Measurements from ENCODE around the gene ALDOB. TPM values are rescaled to one million over a fixed set of nuclear protein-coding genes. Genes with fewer than 3 reads are reported as not detected.

ALDOB gene
- total RNA-seq, 2 donors from 2014 or later: 23.4 to 86.6 TPM

GRCh38 chr9:101462558-101462957, 27.0 kb upstream of the ALDOB start:
- Histone ChIP-seq H3K27me3 (no peaks in the 10 kb centered on the region), H3K4me3 (no peak overlapping the region), H3K9me3 (no peaks in the 10 kb centered on the region), H3K4me1 (peaks cover 6% of the 10 kb centered on the region), H3K36me3 (replicated peaks in 1 of 2; ENCODE audit: insufficient read depth in 1 of 2, low read depth in 2 of 2) (no peaks in the 10 kb centered on the region), H3K27ac (no peak overlapping the region)
- intact Hi-C loops (cut with DNase I): no loop called here
- ATAC-seq (no peak), DNase-seq (no peak)
- WGBS, 2 donors: 58 to 65% methylated on average over 5 of the region's 5 CpGs
- TF ChIP-seq POLR2A (IDR thresholded peaks at IDR 0.05): no peak
- TF ChIP-seq, protein P1, sequence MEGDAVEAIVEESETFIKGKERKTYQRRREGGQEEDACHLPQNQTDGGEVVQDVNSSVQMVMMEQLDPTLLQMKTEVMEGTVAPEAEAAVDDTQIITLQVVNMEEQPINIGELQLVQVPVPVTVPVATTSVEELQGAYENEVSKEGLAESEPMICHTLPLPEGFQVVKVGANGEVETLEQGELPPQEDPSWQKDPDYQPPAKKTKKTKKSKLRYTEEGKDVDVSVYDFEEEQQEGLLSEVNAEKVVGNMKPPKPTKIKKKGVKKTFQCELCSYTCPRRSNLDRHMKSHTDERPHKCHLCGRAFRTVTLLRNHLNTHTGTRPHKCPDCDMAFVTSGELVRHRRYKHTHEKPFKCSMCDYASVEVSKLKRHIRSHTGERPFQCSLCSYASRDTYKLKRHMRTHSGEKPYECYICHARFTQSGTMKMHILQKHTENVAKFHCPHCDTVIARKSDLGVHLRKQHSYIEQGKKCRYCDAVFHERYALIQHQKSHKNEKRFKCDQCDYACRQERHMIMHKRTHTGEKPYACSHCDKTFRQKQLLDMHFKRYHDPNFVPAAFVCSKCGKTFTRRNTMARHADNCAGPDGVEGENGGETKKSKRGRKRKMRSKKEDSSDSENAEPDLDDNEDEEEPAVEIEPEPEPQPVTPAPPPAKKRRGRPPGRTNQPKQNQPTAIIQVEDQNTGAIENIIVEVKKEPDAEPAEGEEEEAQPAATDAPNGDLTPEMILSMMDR (IDR thresholded peaks at IDR 0.05): no peak

- H3K27me3 ChIP-seq: no peaks in the 10 kb centered on the region
- TF ChIP-seq POLR2A (IDR thresholded peaks at IDR 0.05): no peak
- TF ChIP-seq, protein P1 (IDR thresholded peaks at IDR 0.05): no peak
- intact Hi-C loops (cut with DNase I): no loop called here
- H3K27ac ChIP-seq: no peak overlapping the region
- no peaks in the 10 kb centered on the region for H3K9me3 ChIP-seq
- H3K4me3 ChIP-seq: no peak overlapping the region
- no peak for ATAC-seq
- H3K4me1 ChIP-seq: peaks cover 6% of the 10 kb centered on the region
- DNase-seq: no peak
- H3K36me3 ChIP-seq (replicated peaks in 1 of 2; ENCODE audit: insufficient read depth in 1 of 2, low read depth in 2 of 2): no peaks in the 10 kb centered on the region
- 9 to 21% methylated on average over 4 of the region's 4 CpGs for WGBS, 2 donors
Measured at GRCh38 chr9:101460965-101461364, 25.4 kb upstream of the ALDOB start.

DNA sequence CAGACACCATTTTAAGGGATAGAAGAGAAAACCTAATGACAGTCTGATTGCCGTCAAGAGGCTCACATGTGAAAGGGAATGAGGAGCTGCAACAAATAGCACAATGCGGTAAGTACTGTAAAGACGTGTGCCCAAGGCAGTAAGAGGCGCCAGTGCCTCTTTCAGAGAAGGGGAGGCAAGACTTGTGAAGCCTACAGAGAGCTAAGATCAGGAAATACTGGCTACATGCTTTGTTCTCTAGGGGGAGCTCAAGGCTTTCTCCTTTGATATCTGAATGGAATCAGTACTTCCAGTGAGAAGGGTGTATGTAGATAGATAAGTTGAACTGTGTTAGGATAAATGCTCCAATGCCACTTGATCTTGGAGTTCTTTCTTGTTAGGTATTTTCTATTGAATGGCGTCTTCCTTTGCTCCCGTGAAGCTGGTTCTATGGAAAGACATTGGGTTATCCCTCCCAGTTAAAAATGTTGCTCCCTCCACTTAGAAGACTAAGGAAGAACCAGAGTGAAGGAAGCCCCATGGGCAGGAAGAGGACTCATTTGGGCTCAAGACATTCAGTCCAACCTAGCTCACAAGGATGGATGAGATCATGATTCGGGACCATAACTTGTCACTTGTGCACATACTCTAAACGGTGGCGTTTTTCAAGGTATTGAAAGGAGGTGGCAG, 23.5 kb upstream of the ALDOB start:
- no peaks in the 10 kb centered on the region for H3K4me1 ChIP-seq
- no peaks in the 10 kb centered on the region for H3K27me3 ChIP-seq
- intact Hi-C loops (cut with DNase I): loop anchor here (5.0 kb wide), 1 partner anchor 68 kb away; no protein-coding TSS in a partner anchor
- H3K9me3 ChIP-seq: no peaks in the 10 kb centered on the region
- no peak overlapping the region for H3K27ac ChIP-seq
- DNase-seq (peak in 3 of 4 donors; percentile 26 to 69 (median 34)), ATAC-seq (peak; percentile 97)
- no peak overlapping the region for H3K4me3 ChIP-seq
- TF ChIP-seq POLR2A (IDR thresholded peaks at IDR 0.05): no peak
- TF ChIP-seq, protein P1 (IDR thresholded peaks at IDR 0.05): peak; percentile 51 to 87 (median 80)
- WGBS, 2 donors: 26% methylated on average over 9 of the region's 9 CpGs
- no peaks in the 10 kb centered on the region for H3K36me3 ChIP-seq (replicated peaks in 1 of 2; ENCODE audit: insufficient read depth in 1 of 2, low read depth in 2 of 2)

DNA sequence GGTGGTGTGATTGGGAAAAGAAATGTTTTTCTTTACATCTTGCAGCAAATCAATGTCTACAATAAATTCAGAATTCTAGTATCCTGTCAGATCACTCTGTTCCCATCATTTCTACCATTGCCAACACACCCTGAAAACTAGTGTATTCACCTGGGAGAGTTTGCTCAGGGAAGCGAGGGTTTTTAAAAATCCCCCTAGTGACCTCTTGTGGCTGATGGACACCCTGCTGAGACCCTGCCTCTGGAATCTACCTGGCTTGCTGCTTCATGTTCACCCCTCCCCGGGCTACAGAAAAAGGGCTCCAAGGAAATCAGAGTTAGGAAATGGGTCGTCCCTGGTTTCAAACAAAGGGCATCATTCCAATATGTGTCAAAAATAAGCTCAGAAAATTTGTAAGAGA, 21.4 kb upstream of the ALDOB start:
- WGBS, 2 donors: 8 to 18% methylated on average over 3 of the region's 3 CpGs

More for the DNA sequence above, 21.4 kb upstream of the ALDOB start:
- intact Hi-C loops (cut with DNase I): loop anchor here (5.0 kb wide), 1 partner anchor 70 kb away; no protein-coding TSS in a partner anchor
- no peaks in the 10 kb centered on the region for H3K4me1 ChIP-seq
- TF ChIP-seq, protein P1 (IDR thresholded peaks at IDR 0.05): peak in 4 of 7 experiments; percentile 4 to 30 (median 7)
- no peak for TF ChIP-seq POLR2A (IDR thresholded peaks at IDR 0.05)
- H3K9me3 ChIP-seq: no peaks in the 10 kb centered on the region
- no peak overlapping the region for H3K27ac ChIP-seq
- no peak overlapping the region for H3K4me3 ChIP-seq
- no peaks in the 10 kb centered on the region for H3K27me3 ChIP-seq
- no peak for ATAC-seq
- no peaks in the 10 kb centered on the region for H3K36me3 ChIP-seq (replicated peaks in 1 of 2; ENCODE audit: insufficient read depth in 1 of 2, low read depth in 2 of 2)
- no peak for DNase-seq
